Stimulated activated CD4-positive, alpha-beta T cell treated with anti-CD3 and anti-CD28 coated beads, Interleukin-4, amount 100 ng/mL, for 24 hours (primary cell): ENCODE results near the gene NBAS.

Source experiments
- DNase-seq: peaks from one replicate; pipeline ENCODE4 v3.0.0-alpha.2; 2020

The NBAS gene

DNA sequence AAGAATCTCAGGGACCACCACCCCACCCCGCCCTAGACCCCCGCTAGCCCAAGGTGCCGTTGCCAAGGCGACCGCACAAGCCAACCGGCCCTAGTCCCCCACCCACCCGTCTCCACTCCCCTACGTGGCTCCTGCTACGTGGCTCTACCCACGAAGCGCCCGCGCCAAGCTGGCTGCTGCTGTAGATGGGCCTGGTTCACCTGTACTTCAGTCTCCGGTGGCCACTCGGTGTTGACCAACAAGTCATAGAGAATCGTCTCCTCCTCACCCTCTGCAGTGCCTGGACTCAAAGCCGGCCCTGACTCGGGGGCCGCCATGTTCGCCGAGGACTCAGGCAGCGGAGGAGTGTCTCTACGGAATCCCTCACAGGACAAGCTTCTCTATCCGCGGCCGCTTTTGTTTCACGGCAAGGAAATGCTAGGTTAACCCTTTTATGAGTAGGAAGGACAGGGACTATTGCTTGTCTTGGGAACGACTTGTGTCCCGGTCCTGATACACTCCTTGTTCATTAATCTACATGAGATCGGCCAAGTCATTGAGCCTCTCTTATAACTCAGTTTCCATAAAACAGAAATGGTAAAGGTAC lies at the start of gene NBAS:
NBAS (minus strand) TSS at position 347 of the 586 bp plus-strand sequence; CDS start at position 317, 30 bp downstream.
- peak; percentile 84 for DNase-seq

DNA sequence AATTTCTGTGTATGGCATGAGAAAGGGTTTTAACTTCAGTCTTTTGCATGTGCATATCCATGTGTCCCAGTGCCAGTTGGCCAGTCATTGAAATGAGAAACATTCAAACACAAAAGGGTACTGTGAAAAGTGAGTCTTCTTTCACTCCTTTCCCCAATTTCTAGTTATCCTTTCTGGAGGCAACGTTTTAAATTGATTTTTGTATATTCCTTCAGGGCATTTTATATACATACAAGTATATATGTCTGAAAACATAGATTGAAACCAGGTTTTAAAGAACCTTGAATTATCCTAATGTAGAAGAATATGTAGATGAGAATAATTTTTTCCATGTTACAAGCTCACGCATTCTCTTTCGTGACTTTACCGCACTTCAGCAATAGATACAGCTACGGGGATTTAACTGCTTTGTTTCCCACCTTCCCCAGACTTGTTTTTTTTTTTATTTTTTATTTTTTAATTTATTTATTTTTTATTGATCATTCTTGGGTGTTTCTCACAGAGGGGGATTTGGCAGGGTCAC lies 49.4 kb upstream of the NBAS start:
- DNase-seq, result no peak

DNA sequence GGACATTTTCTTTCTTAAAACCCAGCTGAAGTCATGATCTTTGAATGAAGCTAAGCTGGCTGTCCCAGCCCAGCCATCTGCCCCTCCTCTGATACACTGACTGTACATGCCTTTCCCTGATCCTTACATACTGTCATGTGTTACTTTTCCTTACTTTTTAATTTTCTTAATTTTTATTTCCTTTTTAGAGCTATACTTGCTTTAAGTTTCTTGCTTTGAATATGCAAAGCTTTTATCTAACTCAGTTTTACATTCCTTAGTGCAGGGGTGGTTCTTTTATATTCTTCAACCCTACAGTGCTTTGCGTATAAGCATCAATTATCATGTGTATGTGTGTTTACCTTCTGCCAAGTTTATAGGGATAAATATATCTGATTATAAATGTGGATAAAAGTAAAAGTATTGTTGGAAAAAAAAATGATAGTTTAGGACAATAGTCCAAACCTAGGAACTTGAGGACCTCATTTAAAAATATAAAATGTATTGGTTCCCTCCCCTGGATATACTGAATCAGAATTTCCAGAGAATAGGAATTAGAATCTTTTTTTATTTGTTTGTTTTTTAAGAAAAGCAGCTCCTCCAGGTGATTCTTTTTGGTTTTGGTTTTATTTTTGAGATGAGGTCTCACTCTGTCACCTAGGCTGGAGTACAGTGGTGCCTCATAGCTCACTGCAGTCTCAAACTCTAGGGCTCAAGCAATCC lies 48.4 kb upstream of the NBAS start:
- DNase-seq, result no peak

DNA sequence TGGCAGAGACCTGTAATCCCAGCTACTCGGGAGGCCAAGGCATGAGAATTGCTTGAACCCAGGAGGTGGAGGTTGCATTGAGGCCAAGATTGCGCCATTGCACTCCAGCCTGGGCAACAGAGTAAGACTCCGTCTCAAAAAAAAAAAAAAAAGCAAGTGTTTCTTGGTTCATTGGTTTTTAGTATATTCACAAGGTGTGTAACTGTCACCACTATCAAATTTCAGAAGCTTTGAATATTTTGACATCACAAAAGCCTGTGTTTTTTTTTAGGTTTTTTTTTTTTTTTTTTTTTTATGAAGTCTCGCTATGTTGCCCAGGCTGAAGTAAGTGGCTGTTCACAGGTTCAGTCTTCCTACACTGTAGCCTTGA lies 47.2 kb upstream of the NBAS start:
- no peak for DNase-seq

DNA sequence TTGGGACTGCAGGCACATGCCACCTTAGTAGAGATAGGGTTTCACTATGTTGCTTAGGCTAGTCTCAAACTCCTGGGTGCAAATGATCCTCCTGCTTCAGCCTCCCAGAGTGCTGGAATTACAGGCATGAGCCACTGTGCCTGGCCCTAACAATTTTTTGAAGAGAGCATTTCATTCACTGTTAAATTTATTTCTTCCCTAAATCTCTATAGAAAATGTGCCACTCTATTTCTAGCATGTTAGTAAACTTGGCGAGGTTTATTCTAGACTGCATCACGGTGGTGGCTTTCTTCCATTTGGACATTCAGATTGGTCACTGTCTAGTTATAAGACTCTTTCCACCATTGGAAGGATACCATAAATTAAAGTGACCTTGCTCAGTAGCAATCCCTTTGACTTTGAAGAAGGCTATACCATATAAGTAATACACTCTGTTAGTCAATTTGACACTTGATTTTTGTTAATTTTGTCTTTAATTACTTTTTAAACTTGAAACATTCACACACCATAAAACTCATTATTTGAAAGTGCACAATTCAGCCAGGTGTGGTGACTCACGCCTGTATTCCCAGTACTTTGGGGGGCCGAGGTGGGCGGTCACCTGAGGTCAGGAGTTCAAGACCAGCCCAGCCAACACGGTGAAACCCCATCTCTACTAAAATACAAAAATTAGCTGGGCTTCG lies 46.7 kb upstream of the NBAS start:
- DNase-seq, result no peak

DNA sequence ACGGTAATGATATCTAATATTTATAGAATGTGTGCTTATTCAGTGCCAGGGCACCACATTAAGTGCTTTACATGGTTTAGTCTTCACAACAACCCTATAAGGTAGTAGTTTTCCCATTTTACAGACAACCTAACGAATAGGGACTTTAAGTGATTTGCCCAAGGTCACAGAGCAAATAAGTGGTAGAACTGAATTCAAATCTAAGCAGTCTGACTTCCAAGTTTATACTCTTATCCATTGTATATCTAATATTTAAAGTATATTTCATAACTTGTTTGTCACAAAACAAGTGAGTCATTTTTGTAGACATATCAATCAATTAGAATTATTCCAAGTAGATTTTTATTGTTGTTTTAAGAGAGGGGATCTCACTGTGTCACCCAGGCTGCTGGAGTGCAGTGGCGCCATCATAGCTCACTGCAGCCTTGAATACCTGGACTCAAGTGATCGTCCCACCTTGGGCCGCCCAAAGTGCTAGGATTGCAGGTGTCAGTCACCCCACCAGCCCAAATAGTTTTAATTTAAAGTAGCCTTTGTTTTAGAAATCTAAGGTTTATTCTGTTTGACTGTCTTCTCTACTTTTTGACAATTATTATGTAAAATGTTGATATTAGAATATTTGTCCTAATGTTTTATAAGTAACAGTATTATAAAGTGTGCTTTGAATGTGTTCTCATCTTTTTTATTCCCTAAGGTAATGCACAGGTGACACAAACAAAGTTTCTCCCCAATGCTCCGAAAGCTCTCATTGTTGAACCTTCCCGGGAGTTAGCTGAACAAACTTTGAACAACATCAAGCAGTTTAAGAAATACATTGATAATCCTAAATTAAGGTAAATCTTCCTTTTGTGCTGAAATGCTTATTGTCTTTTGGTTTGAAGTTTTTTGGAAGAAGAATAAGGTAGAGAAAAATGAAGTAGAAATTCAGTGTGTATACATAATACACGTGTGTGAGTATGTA lies 45.6 kb upstream of the NBAS start:
- DNase-seq, result no peak

DNA sequence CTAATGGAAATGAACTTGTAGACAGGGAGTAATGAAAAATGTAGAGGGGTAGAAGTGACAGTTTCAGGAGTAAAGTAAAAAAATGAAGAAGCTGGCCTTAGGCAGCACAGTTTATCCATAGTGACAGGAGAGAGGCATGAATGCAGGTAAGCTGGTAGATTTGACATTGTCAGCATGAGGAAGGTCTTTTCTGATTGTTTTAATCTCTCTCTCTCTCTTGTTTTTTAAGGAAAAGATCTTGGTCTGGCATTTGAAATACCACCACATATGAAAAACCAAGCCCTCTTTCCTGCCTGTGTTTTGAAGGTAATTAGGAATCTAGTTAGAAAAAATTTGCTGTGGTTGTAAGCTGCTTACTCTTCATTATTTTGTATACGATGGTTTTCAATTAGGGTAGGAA lies 44.6 kb upstream of the NBAS start:
- DNase-seq, result no peak

DNA sequence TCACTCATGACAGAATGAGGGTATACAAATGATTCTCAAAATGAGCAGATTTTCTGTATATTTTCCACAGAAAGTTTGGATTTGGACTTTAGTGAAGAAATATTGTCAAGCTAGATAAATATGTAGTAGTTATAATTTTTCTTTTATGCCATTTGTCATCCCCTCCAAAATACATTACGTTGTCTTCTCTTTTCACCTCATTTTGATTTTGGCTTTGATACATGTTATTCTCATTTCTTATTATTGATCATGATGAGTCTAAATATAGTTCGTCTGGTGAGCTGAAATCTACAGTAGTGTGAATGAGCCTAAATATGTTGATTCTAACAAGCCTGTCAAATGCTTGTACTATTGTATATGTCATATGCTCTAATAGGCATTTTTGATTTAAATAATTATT lies 42.8 kb upstream of the NBAS start:
- no peak for DNase-seq

DNA sequence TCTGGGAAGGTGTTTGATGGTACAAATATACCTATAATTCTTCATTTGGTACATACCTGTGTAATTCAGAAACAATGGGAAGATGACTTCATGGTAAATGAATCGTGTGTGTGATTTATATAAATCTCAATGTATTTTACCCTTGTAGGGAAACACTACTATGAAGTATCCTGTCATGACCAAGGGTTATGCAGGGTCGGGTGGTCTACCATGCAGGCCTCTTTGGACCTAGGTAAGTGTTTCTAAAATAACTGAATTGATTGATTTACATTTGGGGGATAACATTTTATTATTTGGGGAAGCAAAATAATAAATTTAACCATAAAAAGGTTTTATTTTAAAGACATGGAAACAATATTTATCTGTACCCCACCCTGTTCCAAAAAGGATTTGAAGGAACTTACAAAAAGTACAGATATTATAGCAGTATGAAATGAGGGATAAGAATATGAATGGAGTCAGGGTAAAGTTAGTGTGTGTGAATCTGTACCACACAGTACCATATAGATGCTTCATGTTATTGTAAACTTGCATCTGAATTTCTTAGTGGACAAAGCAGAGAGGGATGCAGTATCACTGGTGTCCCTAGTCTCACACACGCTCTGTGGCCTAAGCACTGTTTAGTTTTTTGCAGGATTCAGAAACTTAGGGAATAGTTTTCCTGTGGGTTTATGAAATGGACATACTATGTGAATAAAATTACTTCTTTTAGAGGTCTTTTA lies 42.1 kb upstream of the NBAS start:
- no peak for DNase-seq

DNA sequence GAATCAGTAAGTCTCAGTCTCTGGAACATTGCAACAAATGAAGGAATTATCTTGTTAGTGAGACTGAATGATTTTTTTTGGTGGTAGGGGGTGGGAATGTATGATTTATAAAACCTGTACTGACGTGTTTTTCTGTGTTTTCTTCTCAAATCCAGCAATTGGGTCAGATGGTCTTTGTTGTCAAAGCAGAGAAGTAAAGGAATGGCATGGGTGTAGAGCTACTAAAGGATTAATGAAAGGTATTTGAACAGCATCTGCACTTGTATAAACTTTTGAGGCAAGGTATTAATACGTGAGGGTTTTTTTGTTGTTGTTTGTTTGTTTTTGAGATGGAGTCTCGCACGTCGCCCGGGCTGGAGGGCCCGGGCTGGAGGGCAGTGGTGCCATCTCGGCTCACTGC lies 41.3 kb upstream of the NBAS start:
- no peak for DNase-seq

DNA sequence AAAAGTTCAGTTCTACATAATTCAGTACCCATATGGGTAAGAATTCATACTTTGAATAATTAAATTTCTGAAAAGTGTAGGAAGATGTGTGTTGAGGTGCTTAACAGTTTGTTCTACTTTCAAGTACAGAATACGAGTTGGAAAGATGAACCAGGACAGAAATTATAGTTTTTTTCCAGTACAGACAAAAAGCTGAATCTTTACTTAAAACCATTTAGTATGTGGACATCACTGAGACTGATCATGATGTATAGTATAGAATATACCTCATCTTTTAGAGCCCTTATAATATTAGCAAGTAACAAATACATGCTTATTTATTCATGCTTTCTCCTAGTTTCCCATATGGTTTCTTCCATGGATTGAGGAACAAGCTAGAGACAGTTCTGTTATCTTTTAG lies 40.5 kb upstream of the NBAS start:
- no peak for DNase-seq

DNA sequence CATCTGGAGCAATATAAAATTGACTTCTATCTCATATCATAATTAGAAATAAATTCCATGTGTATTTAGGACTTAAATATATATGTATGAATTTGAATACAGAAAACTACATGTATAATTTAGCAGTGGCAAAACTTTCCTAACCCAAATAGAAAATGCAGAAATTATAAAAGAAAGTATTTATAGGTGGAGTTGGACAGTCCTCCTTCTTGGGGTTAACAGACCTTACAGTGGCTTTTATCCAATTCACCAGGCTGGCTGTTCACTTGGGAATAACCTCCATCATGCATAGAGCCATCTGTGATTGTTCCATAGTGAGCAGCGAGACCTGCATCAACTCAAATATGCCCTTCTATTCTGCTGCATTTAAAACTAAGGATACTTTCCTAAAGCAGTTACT lies 38.9 kb upstream of the NBAS start:
- DNase-seq, result no peak

DNA sequence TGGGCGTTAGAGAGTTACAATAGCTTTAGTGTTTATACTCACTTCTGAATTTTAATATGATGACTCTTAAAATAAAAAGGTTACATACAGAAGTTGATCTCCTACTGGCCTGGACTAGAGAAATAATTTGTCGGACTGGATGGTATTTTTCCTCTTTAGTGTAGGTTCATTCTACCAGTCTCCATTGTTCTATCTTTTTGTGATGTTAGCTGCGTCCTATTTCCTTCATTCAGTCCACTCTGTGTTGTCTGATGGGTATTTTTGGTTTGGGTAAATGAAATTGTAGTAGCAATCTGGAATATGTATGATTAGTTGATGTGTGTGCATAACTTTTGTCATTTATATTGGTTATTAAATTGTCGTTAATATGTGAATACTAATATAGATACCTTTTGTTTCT lies 35.8 kb upstream of the NBAS start:
- no peak for DNase-seq

DNA sequence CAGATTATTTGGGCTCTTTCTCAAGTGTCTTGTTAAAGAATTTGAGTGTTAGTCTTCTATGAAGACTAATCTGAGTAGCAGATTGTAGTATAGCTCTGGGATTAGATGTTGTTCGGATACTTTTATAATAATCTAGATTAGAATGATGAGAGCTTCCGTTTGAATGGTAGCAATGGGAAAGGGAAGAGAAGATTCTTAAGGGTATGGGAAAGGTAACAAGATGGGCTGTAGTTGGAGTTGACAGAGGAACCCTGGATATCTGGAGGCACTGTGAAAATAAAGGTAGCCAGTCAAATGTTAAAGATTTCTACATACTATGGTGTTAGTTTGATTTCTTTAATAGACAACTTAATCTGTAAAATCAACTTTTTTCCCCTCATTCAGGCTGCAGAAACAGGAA lies 35.2 kb upstream of the NBAS start:
- no peak for DNase-seq

DNA sequence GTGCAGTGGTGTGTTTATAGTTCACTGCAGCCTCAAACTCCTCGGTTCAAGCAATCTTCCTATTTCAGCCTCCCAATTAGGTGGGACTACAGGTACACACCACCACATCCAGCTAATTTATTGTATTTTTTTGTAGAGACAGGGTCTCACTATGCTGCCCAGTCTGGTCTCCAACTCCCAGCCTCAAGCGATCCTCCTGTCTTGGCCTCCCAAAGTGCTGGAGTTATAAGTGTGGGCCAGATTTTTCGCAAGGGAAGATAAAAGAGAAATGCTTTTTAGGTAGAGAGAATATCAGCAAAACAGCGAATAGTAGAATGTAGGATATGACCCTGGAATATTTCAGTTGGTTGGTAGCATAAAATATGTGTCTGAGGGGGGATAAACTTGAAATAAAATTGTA lies 34.8 kb upstream of the NBAS start:
- DNase-seq, result no peak

DNA sequence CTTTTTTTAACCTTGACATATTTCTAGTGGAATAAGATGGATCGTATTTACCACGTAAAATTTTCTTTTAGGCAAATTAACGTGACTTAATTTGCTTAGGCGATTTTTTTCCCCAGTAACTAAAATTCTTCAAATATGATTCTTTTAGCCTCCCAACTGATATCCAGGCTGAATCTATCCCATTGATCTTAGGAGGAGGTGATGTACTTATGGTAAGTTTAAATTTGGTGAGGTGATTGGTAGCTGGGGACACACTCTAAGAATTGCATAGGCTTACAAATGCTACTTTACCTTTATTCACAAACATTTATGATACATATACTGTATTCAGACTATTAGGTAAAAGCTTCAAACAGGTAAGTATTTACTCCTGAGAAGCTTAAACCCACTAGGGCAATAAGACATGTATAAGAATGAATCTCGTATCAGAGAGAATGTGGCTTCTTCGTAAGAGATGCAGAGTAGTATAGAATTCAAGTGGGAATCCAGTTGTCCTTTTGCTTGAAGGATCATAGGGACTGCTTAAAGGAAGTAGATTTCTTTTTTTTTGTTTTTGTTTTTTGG lies 34.3 kb upstream of the NBAS start:
- DNase-seq, result no peak

DNA sequence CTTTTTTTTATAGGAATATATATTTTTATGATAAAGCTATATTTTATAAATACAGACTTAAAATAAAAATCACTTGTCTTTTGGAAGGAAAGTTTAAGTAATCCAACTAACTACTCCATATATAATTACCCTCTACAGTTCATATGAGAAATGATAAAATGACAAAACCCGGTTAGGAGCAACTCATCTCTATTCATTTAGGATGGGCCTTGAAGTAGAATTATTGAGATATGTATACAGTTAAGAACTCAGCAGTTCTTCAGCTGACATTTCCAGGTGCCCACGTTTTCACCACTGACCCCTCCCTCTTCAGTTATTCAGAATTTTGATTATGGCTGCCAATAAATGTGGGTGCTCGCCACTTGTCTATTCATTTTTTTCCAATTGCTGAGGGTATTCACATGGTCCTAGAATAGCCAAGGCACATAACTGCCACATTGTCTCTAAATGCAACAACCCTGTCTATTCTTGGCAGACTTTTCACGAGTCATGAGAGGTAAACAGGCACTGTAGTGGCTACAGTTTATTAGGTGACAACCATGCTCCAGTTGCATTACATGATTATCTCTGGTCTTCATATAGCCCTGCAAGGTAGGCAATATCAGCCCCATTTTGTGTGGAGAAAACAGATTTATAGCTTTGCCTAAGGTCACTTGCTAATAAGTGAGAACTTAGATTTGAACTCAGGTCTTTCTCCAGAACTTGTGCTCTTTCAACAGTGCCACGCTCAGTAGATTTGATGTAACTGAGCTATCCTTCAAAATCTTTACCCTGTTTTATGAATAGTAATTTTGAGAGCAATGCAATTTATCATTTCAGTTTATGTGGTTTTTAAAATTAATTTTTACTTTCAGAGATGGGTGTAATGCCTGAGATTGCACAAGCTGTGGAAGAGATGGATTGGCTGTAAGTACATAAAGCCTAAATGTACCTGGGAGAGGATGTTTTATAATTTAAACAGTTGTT lies 33.4 kb upstream of the NBAS start:
- DNase-seq, result no peak

DNA sequence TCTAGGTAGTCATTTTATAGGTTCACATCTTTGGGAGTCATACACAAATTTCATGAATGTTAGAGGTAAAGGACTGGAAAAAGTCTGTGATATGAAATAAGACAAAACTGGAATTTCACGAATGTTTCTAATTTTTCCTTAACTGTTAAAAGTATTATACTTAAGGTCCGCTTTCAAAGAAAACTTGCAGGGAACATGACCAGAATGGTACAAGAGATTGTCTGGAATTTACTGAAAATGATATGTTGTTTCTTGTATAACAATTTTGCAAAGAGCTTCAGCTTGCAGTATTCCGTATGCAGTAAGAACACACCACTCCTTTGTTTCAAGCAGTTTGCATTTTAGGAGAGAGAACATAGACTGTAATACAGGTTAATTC lies 32.2 kb upstream of the NBAS start:
- no peak for DNase-seq

DNA sequence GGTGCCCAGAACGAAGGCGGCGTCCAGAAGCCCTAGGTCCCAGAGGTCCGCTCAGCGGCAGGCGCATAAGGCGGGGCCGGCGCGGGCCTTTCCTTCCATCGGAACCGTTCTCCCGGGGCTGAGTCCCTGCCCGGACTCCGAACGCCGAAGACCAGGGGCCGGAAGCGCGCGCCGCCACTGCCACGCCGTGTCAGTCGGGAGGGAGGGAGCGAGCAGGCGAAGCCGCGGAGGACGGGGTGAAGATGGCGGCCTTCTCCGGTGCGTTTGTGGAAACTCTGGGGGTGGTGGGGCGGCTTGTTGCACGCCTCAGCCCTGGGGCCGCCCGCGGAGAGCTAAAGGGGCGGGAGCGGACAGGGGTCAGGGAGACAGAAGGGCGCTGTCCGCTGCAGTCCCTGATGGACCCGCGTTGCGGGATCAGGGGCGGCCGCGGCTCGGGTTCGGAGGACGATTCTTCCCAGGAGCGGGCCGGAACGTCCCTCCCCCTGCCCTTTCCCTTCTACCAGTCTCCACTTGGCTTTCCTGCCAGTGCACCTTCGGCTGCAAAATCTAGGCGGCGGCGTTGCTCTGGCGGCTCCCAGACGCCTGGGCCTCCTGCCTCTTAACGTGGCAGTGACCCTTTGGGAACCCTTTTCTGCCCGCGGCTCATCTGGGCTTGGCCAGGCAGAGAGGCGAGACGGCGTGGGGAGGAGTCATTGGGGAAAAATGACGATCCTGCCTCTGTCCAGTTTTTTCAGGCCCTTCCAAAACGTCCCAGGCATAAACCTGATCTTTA lies 30.7 kb upstream of the NBAS start, which contains the start of gene DDX1:
DDX1 (plus strand) TSS at position 177 of the 772 bp plus-strand sequence; CDS start at position 243, 66 bp downstream.
- peak; percentile 86 for DNase-seq

DNA sequence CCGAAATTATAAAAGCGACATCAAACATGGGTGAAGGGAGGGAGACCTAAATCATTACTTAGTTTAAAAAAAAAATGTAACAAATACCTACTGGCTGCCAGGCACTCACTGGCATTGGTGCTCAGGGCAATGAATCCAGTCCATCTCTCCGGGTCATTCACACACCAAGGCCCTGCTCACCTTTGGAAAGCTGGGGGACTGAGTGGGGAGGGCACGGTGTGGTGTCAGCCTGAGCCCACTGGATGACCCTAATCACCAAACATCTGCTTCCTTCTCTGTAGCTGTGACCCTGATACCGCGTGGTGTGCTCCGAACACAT lies 30.2 kb upstream of the NBAS start:
- no peak for DNase-seq
